Measurements from ENCODE around the gene MUC5B. TPM values are rescaled to one million over a fixed set of nuclear protein-coding genes. Genes with fewer than 3 reads are reported as not detected.

The MUC5B gene
- total and polyA plus RNA-seq, 2 of the 13 experiments (the other 11 are each of a cell fraction or from before 2014, with no cell fraction given), result 0.01 TPM; not detected in 1

DNA sequence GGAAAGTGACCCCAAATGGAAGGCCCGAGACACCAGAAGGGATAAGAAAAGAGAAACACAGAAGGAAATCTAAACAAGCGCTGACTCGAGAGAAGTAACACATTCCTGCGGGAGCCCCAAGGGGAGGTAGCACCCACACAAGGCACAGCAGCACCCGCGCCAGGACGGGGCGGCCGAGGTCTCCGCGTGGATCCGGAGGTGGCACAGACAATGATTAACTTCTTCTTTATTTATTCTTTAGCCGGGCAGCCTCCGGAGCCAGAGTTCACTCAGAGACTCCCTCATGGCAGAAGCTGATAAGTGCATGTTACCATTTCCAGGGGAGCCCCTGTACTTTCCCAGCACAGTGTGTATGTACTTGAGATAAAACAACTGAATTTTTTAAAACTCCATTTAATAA lies 81.5 kb downstream of the MUC5B start (continued):
- TF ChIP-seq PHF21A (CRISPR knock-in tag; IDR thresholded peaks at IDR 0.05), result peak; percentile 67
- no peak for TF ChIP-seq ZNF709 (CRISPR knock-in tag; IDR thresholded peaks at IDR 0.05)
- no peak for TF ChIP-seq HNRNPH1 (optimal IDR thresholded peaks at IDR 0.05; ENCODE audit: low read depth, low read length)
- TF ChIP-seq ZSCAN22 (CRISPR knock-in tag; IDR thresholded peaks at IDR 0.05), result no peak
- TF ChIP-seq MEF2D (CRISPR knock-in tag; IDR thresholded peaks at IDR 0.05), result peak; percentile 37; the same call in 1 of the 2 replicates
- 0 out of 2 replicates have a peak, but pooled peaks have one; percentile 46 for TF ChIP-seq FOXJ3 (CRISPR knock-in tag; IDR thresholded peaks at IDR 0.05; ENCODE audit: borderline replicate concordance)
- TF ChIP-seq KLF11 (CRISPR knock-in tag; IDR thresholded peaks at IDR 0.05), result no peak
- TF ChIP-seq SP5 (CRISPR knock-in tag; IDR thresholded peaks at IDR 0.05; ENCODE audit: borderline replicate concordance, low read depth), result peak; percentile 27; the same call in 1 of the 2 replicates
- TF ChIP-seq ZNF563 (CRISPR knock-in tag; IDR thresholded peaks at IDR 0.05), result no peak
- 0 out of 2 replicates have a peak, but pooled peaks have one; percentile 39 for TF ChIP-seq NFKB2 (CRISPR knock-in tag; IDR thresholded peaks at IDR 0.05; ENCODE audit: borderline replicate concordance)
- TF ChIP-seq KLF6 (CRISPR knock-in tag; IDR thresholded peaks at IDR 0.05), result peak; percentile 64; the same call in 1 of the 2 replicates
- TF ChIP-seq ZNF737 (CRISPR knock-in tag; IDR thresholded peaks at IDR 0.05; ENCODE audit: borderline replicate concordance), result no peak
- TF ChIP-seq HHEX (CRISPR knock-in tag; IDR thresholded peaks at IDR 0.05), result no peak
- peak; percentile 88 for TF ChIP-seq HIC2 (CRISPR knock-in tag; IDR thresholded peaks at IDR 0.05; ENCODE audit: low read depth)
- no peak for TF ChIP-seq ZNF703 (CRISPR knock-in tag; IDR thresholded peaks at IDR 0.05; ENCODE audit: borderline replicate concordance)
- TF ChIP-seq SYNCRIP (IDR thresholded peaks at IDR 0.05; ENCODE audit: insufficient read depth, low read depth, low read length), result no peak
- peak; percentile 68 for TF ChIP-seq HDAC2 (CRISPR knock-in tag; IDR thresholded peaks at IDR 0.05)
- TF ChIP-seq ZNF33B (CRISPR knock-in tag; IDR thresholded peaks at IDR 0.05), result no peak
- TF ChIP-seq, protein P1, sequence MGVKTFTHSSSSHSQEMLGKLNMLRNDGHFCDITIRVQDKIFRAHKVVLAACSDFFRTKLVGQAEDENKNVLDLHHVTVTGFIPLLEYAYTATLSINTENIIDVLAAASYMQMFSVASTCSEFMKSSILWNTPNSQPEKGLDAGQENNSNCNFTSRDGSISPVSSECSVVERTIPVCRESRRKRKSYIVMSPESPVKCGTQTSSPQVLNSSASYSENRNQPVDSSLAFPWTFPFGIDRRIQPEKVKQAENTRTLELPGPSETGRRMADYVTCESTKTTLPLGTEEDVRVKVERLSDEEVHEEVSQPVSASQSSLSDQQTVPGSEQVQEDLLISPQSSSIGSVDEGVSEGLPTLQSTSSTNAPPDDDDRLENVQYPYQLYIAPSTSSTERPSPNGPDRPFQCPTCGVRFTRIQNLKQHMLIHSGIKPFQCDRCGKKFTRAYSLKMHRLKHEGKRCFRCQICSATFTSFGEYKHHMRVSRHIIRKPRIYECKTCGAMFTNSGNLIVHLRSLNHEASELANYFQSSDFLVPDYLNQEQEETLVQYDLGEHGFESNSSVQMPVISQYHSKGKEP (CRISPR knock-in tag; IDR thresholded peaks at IDR 0.05), result no peak
- no peak for TF ChIP-seq SOX13 (IDR thresholded peaks at IDR 0.05)
- peak in 1 of 2 experiments; percentile 54; a peak in 1 of 4 replicates for TF ChIP-seq SOX13 (CRISPR knock-in tag; conservative IDR thresholded peaks at IDR 0.05 in 1 of 2, IDR thresholded peaks at IDR 0.05 in 1 of 2)
- TF ChIP-seq KLF16 (CRISPR knock-in tag; IDR thresholded peaks at IDR 0.05), result peak in 1 of 2 experiments; percentile 47; a peak in 1 of 4 replicates
- TF ChIP-seq, protein P2, sequence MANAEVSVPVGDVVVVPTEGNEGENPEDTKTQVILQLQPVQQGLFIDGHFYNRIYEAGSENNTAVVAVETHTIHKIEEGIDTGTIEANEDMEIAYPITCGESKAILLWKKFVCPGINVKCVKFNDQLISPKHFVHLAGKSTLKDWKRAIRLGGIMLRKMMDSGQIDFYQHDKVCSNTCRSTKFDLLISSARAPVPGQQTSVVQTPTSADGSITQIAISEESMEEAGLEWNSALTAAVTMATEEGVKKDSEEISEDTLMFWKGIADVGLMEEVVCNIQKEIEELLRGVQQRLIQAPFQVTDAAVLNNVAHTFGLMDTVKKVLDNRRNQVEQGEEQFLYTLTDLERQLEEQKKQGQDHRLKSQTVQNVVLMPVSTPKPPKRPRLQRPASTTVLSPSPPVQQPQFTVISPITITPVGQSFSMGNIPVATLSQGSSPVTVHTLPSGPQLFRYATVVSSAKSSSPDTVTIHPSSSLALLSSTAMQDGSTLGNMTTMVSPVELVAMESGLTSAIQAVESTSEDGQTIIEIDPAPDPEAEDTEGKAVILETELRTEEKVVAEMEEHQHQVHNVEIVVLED (CRISPR knock-in tag; IDR thresholded peaks at IDR 0.05; ENCODE audit: borderline replicate concordance), result no peak
- no peak; the same call in 1 of the 2 replicates for TF ChIP-seq RXRA (CRISPR knock-in tag; IDR thresholded peaks at IDR 0.05)
- 0 out of 2 replicates have a peak, but pooled peaks have one; percentile 12 for TF ChIP-seq CHD4 (IDR thresholded peaks at IDR 0.05; ENCODE audit: borderline replicate concordance, low read length)
- TF ChIP-seq HOXA3 (CRISPR knock-in tag; IDR thresholded peaks at IDR 0.05), result peak; percentile 48
- no peak for TF ChIP-seq ZNF841 (CRISPR knock-in tag; IDR thresholded peaks at IDR 0.05; ENCODE audit: borderline replicate concordance)
- 0 out of 2 replicates have a peak, but pooled peaks have one; percentile 12 for TF ChIP-seq KDM3A (CRISPR knock-in tag; IDR thresholded peaks at IDR 0.05; ENCODE audit: low read depth)

All from HepG2 (cell line).